Measurements from ENCODE around the gene ACSL6. TPM values are rescaled to one million over a fixed set of nuclear protein-coding genes. Genes with fewer than 3 reads are reported as not detected.

Gene ACSL6
- total RNA-seq, 1 donor from 2014 or later, result 0.19 TPM

- Mint-ChIP-seq H3K27ac (no peak overlapping the region), H3K4me3 (ENCODE audit: low read depth) (no peak overlapping the region)
- TF ChIP-seq CTCF (IDR thresholded peaks at IDR 0.05; ENCODE audit: unreplicated experiment), result no peak
Observed at GRCh38 chr5:131980696-131981095, 30.8 kb downstream of the ACSL6 start.

GRCh38 chr5:131979816-131980215, 31.6 kb downstream of the ACSL6 start:
- peaks cover 9% of the 10 kb centered on the region for H3K27me3 Mint-ChIP-seq
- no peak overlapping the region for H3K27ac Mint-ChIP-seq
- DNase-seq (ENCODE audit: low spot score, unreplicated experiment), result no peak
- no peak overlapping the region for H3K4me3 Mint-ChIP-seq (ENCODE audit: low read depth)
- no peak for TF ChIP-seq CTCF (IDR thresholded peaks at IDR 0.05; ENCODE audit: unreplicated experiment)
- H3K9me3 Mint-ChIP-seq (ENCODE audit: low read depth), result no peaks in the 10 kb centered on the region
- H3K4me1 Mint-ChIP-seq (ENCODE audit: low read depth), result no peaks in the 10 kb centered on the region
- no peaks in the 10 kb centered on the region for H3K36me3 Mint-ChIP-seq (ENCODE audit: insufficient read depth)

More at GRCh38 chr5:131980696-131981095, 30.8 kb downstream of the ACSL6 start:
- no peak for DNase-seq (ENCODE audit: low spot score, unreplicated experiment)
- no peaks in the 10 kb centered on the region for H3K4me1 Mint-ChIP-seq (ENCODE audit: low read depth)
- H3K9me3 Mint-ChIP-seq (ENCODE audit: low read depth), result no peaks in the 10 kb centered on the region
- peaks cover 9% of the 10 kb centered on the region for H3K27me3 Mint-ChIP-seq
- no peaks in the 10 kb centered on the region for H3K36me3 Mint-ChIP-seq (ENCODE audit: insufficient read depth)

GRCh38 chr5:131977212-131977604, 34.2 kb downstream of the ACSL6 start:
- no peak for DNase-seq (ENCODE audit: low spot score, unreplicated experiment)
- no peaks in the 10 kb centered on the region for H3K4me1 Mint-ChIP-seq (ENCODE audit: low read depth)
- no peak overlapping the region for H3K4me3 Mint-ChIP-seq (ENCODE audit: low read depth)

GRCh38 chr5:131976414-131977211, 34.8 kb downstream of the ACSL6 start:
- H3K36me3 Mint-ChIP-seq (ENCODE audit: insufficient read depth), result no peaks in the 10 kb centered on the region
- H3K27ac Mint-ChIP-seq, result no peak overlapping the region
- TF ChIP-seq CTCF (IDR thresholded peaks at IDR 0.05; ENCODE audit: unreplicated experiment), result no peak
- H3K9me3 Mint-ChIP-seq (ENCODE audit: low read depth), result no peaks in the 10 kb centered on the region
- no peak for DNase-seq (ENCODE audit: low spot score, unreplicated experiment)
- peaks cover 8% of the 10 kb centered on the region for H3K27me3 Mint-ChIP-seq
- no peaks in the 10 kb centered on the region for H3K4me1 Mint-ChIP-seq (ENCODE audit: low read depth)
- no peak overlapping the region for H3K4me3 Mint-ChIP-seq (ENCODE audit: low read depth)

More at GRCh38 chr5:131977212-131977604, 34.2 kb downstream of the ACSL6 start:
- no peak overlapping the region for H3K27ac Mint-ChIP-seq
- no peaks in the 10 kb centered on the region for H3K36me3 Mint-ChIP-seq (ENCODE audit: insufficient read depth)
- no peak for TF ChIP-seq CTCF (IDR thresholded peaks at IDR 0.05; ENCODE audit: unreplicated experiment)
- peaks cover 9% of the 10 kb centered on the region for H3K27me3 Mint-ChIP-seq
- H3K9me3 Mint-ChIP-seq (ENCODE audit: low read depth), result no peaks in the 10 kb centered on the region

GRCh38 chr5:131974956-131975726, 36.3 kb downstream of the ACSL6 start:
- no peaks in the 10 kb centered on the region for H3K36me3 Mint-ChIP-seq (ENCODE audit: insufficient read depth)
- no peak overlapping the region for H3K4me3 Mint-ChIP-seq (ENCODE audit: low read depth)
- H3K4me1 Mint-ChIP-seq (ENCODE audit: low read depth), result no peaks in the 10 kb centered on the region
- no peak for DNase-seq (ENCODE audit: low spot score, unreplicated experiment)
- no peaks in the 10 kb centered on the region for H3K9me3 Mint-ChIP-seq (ENCODE audit: low read depth)
- no peak for TF ChIP-seq CTCF (IDR thresholded peaks at IDR 0.05; ENCODE audit: unreplicated experiment)
- H3K27ac Mint-ChIP-seq, result no peak overlapping the region
- no peaks in the 10 kb centered on the region for H3K27me3 Mint-ChIP-seq

All from progenitor cell of endocrine pancreas (in vitro differentiated cells).